Body of pancreas (tissue), 4 donors: ENCODE results near the gene PRRC2C.

Experiments used
- POLR2A ChIP-seq, 3 donors: fragments of 450-650 bp; IDR thresholded peaks; one replicate each; pipeline ENCODE4 v1.6.1; 2016; ENCODE audit warnings: antibody characterized with exemption in 3 of 3, mild to moderate bottlenecking in 2 of 3
- TF ChIP-seq, protein P1 (sequence below), 7 experiments: fragments of 450-650 bp in 4 of 7; fragments of 200-600 bp in 3 of 7; sonication (generic) in 3 of 7; IDR thresholded peaks; one replicate each; pipeline ENCODE4 v1.5.1; 2016 to 2019; ENCODE audit warnings: antibody characterized with exemption in 7 of 7

DNA sequence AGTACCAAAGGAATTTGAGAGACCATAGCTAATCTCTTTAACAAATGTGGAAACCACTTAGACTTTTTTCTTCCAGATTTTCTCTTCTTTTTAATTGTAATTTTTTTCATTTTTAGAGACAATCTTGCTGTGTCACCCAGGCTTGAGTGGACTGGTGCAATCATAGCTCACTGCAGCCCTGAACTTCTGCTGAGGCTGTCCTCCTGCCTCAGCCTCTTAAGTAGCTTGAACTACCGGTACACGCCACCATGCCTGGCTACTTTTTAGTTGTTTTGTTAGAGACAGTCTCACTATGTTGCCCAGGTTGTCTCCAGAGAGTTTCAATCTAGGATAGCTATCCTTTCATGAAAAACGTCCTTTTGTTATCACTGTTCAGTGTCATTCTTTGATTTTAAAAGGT lies 15.0 kb downstream of the PRRC2C start:
- TF ChIP-seq, protein P1, sequence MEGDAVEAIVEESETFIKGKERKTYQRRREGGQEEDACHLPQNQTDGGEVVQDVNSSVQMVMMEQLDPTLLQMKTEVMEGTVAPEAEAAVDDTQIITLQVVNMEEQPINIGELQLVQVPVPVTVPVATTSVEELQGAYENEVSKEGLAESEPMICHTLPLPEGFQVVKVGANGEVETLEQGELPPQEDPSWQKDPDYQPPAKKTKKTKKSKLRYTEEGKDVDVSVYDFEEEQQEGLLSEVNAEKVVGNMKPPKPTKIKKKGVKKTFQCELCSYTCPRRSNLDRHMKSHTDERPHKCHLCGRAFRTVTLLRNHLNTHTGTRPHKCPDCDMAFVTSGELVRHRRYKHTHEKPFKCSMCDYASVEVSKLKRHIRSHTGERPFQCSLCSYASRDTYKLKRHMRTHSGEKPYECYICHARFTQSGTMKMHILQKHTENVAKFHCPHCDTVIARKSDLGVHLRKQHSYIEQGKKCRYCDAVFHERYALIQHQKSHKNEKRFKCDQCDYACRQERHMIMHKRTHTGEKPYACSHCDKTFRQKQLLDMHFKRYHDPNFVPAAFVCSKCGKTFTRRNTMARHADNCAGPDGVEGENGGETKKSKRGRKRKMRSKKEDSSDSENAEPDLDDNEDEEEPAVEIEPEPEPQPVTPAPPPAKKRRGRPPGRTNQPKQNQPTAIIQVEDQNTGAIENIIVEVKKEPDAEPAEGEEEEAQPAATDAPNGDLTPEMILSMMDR (IDR thresholded peaks at IDR 0.05) = no peak
- TF ChIP-seq POLR2A (IDR thresholded peaks at IDR 0.05) = no peak
